B cell (primary cell): ENCODE measurements around the gene TRIO. TPM values are rescaled to one million over a fixed set of nuclear protein-coding genes. Genes with fewer than 3 reads are reported as not detected.

Source experiments
- ATAC-seq: fragments of 200-7000 bp; cut with Tn5 transposase; one replicate; pipeline ENCODE4 v1.10.0; 2021; ENCODE audit warnings: low read depth, mild to moderate bottlenecking, moderate number of reproducible peaks, moderate library complexity
- CTCF ChIA-PET: fragments of 350-600 bp; sonication (Branson Sonifier 250); formaldehyde crosslinking; loops from one replicate; lab custom pipeline; 2021; ENCODE audit warnings: antibody characterized with exemption, inconsistent platforms; lab: Charles Lee
- POLR2A ChIA-PET: fragments of 350-600 bp; sonication (Branson Sonifier 250); formaldehyde crosslinking; loops from one replicate; lab custom pipeline; 2021; ENCODE audit warnings: antibody characterized with exemption; lab: Charles Lee
- DNase-seq: peaks from one replicate; pipeline ENCODE4 v3.0.0; 2013
- H2AFZ ChIP-seq: 2 replicates; pipeline ENCODE4 v1.6.1; 2012; ENCODE audit warnings: mild to moderate bottlenecking, low read depth, low read length; ENCODE audit not compliant: insufficient read depth, poor library complexity, severe bottlenecking
- H3K27ac ChIP-seq, 2 donors: 1 replicate in 1 of 2; 2 replicates in 1 of 2; pipeline ENCODE4 v1.5.1; 2012 to 2013; ENCODE audit warnings: low read length in 2 of 2, mild to moderate bottlenecking in 2 of 2, moderate library complexity in 1 of 2
- H3K27me3 ChIP-seq, 4 experiments: fragments of 200-600 bp in 1 of 4; sonication (generic) in 1 of 4; replicated peaks in 1 of 4; 1 replicate in 2 of 4; 2 replicates in 2 of 4; pipeline versions ENCODE4 v1.6.1 to v1.7.0; 2013 to 2016; ENCODE audit warnings: low read length in 3 of 4, mild to moderate bottlenecking in 2 of 4, mixed read lengths in 1 of 4, moderate library complexity in 1 of 4; ENCODE audit not compliant: insufficient read depth in 4 of 4, control insufficient read depth in 3 of 4; ENCODE audit errors: control extremely low read depth in 1 of 4
- H3K36me3 ChIP-seq, 2 experiments: replicated peaks in 1 of 2; 1 replicate in 1 of 2; 2 replicates in 1 of 2; pipeline versions ENCODE4 v1.6.1 to v1.7.1; 2013; ENCODE audit warnings: low read length in 1 of 2; ENCODE audit not compliant: insufficient read depth in 2 of 2, control insufficient read depth in 1 of 2; ENCODE audit errors: control extremely low read depth in 1 of 2, extremely low read depth in 1 of 2
- H3K4me1 ChIP-seq, 2 donors: fragments of 200-600 bp in 1 of 2; sonication (generic) in 1 of 2; 1 replicate in 1 of 2; 2 replicates in 1 of 2; pipeline versions ENCODE4 v1.5.1 to v1.6.1; 2013 to 2017; ENCODE audit warnings: low read length in 2 of 2; ENCODE audit not compliant: control insufficient read depth in 2 of 2, insufficient read depth in 2 of 2
- H3K4me2 ChIP-seq: replicated peaks from 2 replicates; pipeline ENCODE3; 2012; ENCODE audit warnings: mild to moderate bottlenecking, low read depth, low read length; ENCODE audit not compliant: poor library complexity, severe bottlenecking
- H3K4me3 ChIP-seq, 5 experiments: fragments of 200-600 bp in 1 of 5; sonication (generic) in 1 of 5; 1 replicate in 3 of 5; 2 replicates in 2 of 5; pipeline versions ENCODE4 v1.5.1 to v1.7.0; 2011 to 2016; ENCODE audit warnings: low read length in 4 of 5, mild to moderate bottlenecking in 4 of 5, low read depth in 2 of 5, control low read depth in 1 of 5, moderate library complexity in 1 of 5; ENCODE audit not compliant: insufficient read depth in 1 of 5; ENCODE audit errors: control extremely low read depth in 1 of 5, extremely low read depth in 1 of 5
- H3K79me2 ChIP-seq: fragments of 200-600 bp; sonication (generic); one replicate; pipeline ENCODE4 v1.6.0; 2016; ENCODE audit warnings: low read length; ENCODE audit not compliant: control insufficient read depth, insufficient read depth
- H3K9ac ChIP-seq: fragments of 200-600 bp; sonication (generic); 2 replicates; pipeline ENCODE4 v1.6.1; 2017; ENCODE audit warnings: mild to moderate bottlenecking, low read length, moderate library complexity
- H3K9me3 ChIP-seq, 3 donors: one replicate each; pipeline versions ENCODE4 v1.6.1 to v1.7.1; 2013; ENCODE audit warnings: low read length in 2 of 3; ENCODE audit not compliant: control insufficient read depth in 2 of 3, insufficient read depth in 1 of 3; ENCODE audit errors: control extremely low read depth in 1 of 3
- H4K20me1 ChIP-seq: 2 replicates; pipeline ENCODE4 v1.6.0; 2012; ENCODE audit warnings: mild to moderate bottlenecking, low read length; ENCODE audit not compliant: insufficient read depth, control insufficient read depth, poor library complexity, severe bottlenecking
- H3K27ac Mint-ChIP-seq: one replicate; pipeline ENCODE4 v1.8.0; 2021; ENCODE audit warnings: mixed read lengths
- H3K27me3 Mint-ChIP-seq: one replicate; pipeline ENCODE4 v1.8.0; 2021; ENCODE audit warnings: mixed read lengths
- H3K4me1 Mint-ChIP-seq: one replicate; pipeline ENCODE4 v1.8.0; 2021; ENCODE audit warnings: mixed read lengths
- H3K4me3 Mint-ChIP-seq: one replicate; pipeline ENCODE4 v1.8.0; 2021; ENCODE audit warnings: mixed read lengths
- H3K9me3 Mint-ChIP-seq: one replicate; pipeline ENCODE4 v1.8.0; 2022; ENCODE audit warnings: mixed read lengths; ENCODE audit not compliant: insufficient read depth
- CTCF ChIP-seq: fragments of 200-600 bp; IDR thresholded peaks from one replicate; pipeline ENCODE4 v1.8.0; 2022; ENCODE audit warnings: antibody characterized with exemption, mild to moderate bottlenecking
- EZH2 ChIP-seq: IDR thresholded peaks from 2 replicates; pipeline ENCODE4 v1.6.1; 2012; ENCODE audit warnings: borderline replicate concordance, low read depth, mild to moderate bottlenecking, moderate library complexity, low read length; ENCODE audit not compliant: insufficient read depth, poor library complexity, severe bottlenecking
- WGBS: methylation state at CpG from one replicate; pipeline ENCODE4 v1.1.5; 2013; ENCODE audit warnings: missing lambda C conversion rate; ENCODE audit not compliant: insufficient coverage; 5-methylcytosine and 5-hydroxymethylcytosine counted together
- intact Hi-C: fragments of 100-400 bp; cut with micrococcal nuclease; formaldehyde crosslinking; loops from one replicate; pipeline ENCODE4 v1.10.0; 2022
- polyA plus RNA-seq: library from polyadenylated mRNA; depleted of rRNA; stranded (reverse); fragments of >200 nt; gene quantifications from 2 replicates; pipeline ENCODE4 v1.2.3, GENCODE V29; 2012
- total RNA-seq, 2 donors: library from RNA; stranded (reverse); fragments of 120-200 nt in 1 of 2; gene quantifications; 1 replicate in 1 of 2; 2 replicates in 1 of 2; pipeline versions ENCODE4 v1.2.3 to v1.2.4, GENCODE V29; 2013 to 2022

TRIO gene
- total and polyA plus RNA-seq, 2 donors (not counting 1 experiment from before 2014, with no cell fraction given), result 90.5 to 479 TPM

- ChIA-PET CTCF (interaction anchor here (0.7 to 1.0 kb wide), 2 partner anchors 128 to 536 kb away, joined by 3 to 8 read pairs; no protein-coding TSS in a partner anchor), POLR2A (interaction anchor here (0.6 kb wide), 1 partner anchor 142 kb away, joined by 3 read pairs; no protein-coding TSS in a partner anchor)
- no peak overlapping the region for H3K27ac ChIP-seq
- H3K9ac ChIP-seq, result no peak overlapping the region
- H3K9me3 ChIP-seq, result no peaks in the 10 kb centered on the region
- Mint-ChIP-seq H3K4me1 (peaks cover 23% of the 10 kb centered on the region), H3K4me3 (no peak overlapping the region), H3K9me3 (peaks cover 5% of the 10 kb centered on the region), H3K27ac (peak overlapping the region; percentile 8), H3K27me3 (no peaks in the 10 kb centered on the region)
- peaks cover 11 to 20% of the 10 kb centered on the region in 2 donors for H3K4me1 ChIP-seq
- intact Hi-C loops, result no loop called here
- H3K4me3 ChIP-seq, result no peak overlapping the region
- no peaks in the 10 kb centered on the region for H3K36me3 ChIP-seq
- no peak for ATAC-seq
- no peaks in the 10 kb centered on the region for H3K79me2 ChIP-seq
- DNase-seq, result no peak
- no peaks in the 10 kb centered on the region for H4K20me1 ChIP-seq
- H3K4me2 ChIP-seq, result peak overlapping the region; percentile 0
- 26% methylated on average over 10 of the region's 10 CpGs for WGBS
- no peak for TF ChIP-seq EZH2
- TF ChIP-seq CTCF, result no peak
- no peaks in the 10 kb centered on the region for H3K27me3 ChIP-seq
- H2AFZ ChIP-seq, result no peak overlapping the region
Observed at GRCh38 chr5:14521748-14522147, 378.6 kb downstream of the TRIO start.

GRCh38 chr5:14522721-14523120 lies 379.6 kb downstream of the TRIO start:
- ATAC-seq (no peak), DNase-seq (no peak)
- POLR2A ChIA-PET, result no interaction called here
- Histone ChIP-seq H3K27ac (no peak overlapping the region), H3K36me3 (no peaks in the 10 kb centered on the region), H3K9ac (no peak overlapping the region), H4K20me1 (no peaks in the 10 kb centered on the region), H3K27me3 (no peaks in the 10 kb centered on the region), H3K4me2 (no peak overlapping the region), H2AFZ (no peak overlapping the region), H3K9me3 (no peaks in the 10 kb centered on the region), H3K4me3 (no peak overlapping the region), H3K79me2 (no peaks in the 10 kb centered on the region), H3K4me1 (peaks cover 11 to 20% of the 10 kb centered on the region in 2 donors)
- H3K9me3 Mint-ChIP-seq, result peaks cover 5% of the 10 kb centered on the region
- WGBS, result 92% methylated on average over 2 of the region's 2 CpGs
- H3K4me3 Mint-ChIP-seq, result no peak overlapping the region
- TF ChIP-seq EZH2, result no peak
- H3K27me3 Mint-ChIP-seq, result no peaks in the 10 kb centered on the region
- H3K4me1 Mint-ChIP-seq, result peaks cover 23% of the 10 kb centered on the region
- intact Hi-C loops, result no loop called here
- H3K27ac Mint-ChIP-seq, result no peak overlapping the region
- CTCF ChIA-PET, result no interaction called here
